Mucosa of rectum (tissue), 2 donors: ENCODE results near the gene ITGB2.
A peak's percentile ranks its signal among the peaks of the same experiment; 100 is the strongest.

Source experiments
- H3K27ac ChIP-seq, 2 donors: one replicate each; pipeline ENCODE4 v1.7.0; 2013; ENCODE audit warnings: inconsistent platforms in 2 of 2, low read depth in 2 of 2, low read length in 2 of 2
- H3K27me3 ChIP-seq, 2 donors: one replicate each; pipeline ENCODE4 v1.7.0; 2013; ENCODE audit warnings: low read length in 2 of 2; ENCODE audit not compliant: control insufficient read depth in 2 of 2, insufficient read depth in 2 of 2
- H3K36me3 ChIP-seq, 2 donors: one replicate each; pipeline ENCODE4 v1.7.0; 2013; ENCODE audit warnings: low read length in 2 of 2; ENCODE audit not compliant: control insufficient read depth in 2 of 2, insufficient read depth in 2 of 2
- H3K4me1 ChIP-seq, 2 donors: one replicate each; pipeline ENCODE4 v1.7.0; 2013; ENCODE audit warnings: low read length in 2 of 2, mild to moderate bottlenecking in 1 of 2; ENCODE audit not compliant: control insufficient read depth in 2 of 2, insufficient read depth in 2 of 2
- H3K4me3 ChIP-seq, 2 donors: one replicate each; pipeline ENCODE4 v1.7.0; 2013; ENCODE audit warnings: low read length in 2 of 2
- H3K9ac ChIP-seq, 2 donors: one replicate each; pipeline ENCODE4 v1.7.0; 2013; ENCODE audit warnings: low read length in 2 of 2, low read depth in 1 of 2, mild to moderate bottlenecking in 1 of 2
- H3K9me3 ChIP-seq, 2 donors: one replicate each; pipeline ENCODE4 v1.7.0; 2013; ENCODE audit warnings: low read length in 2 of 2; ENCODE audit not compliant: control insufficient read depth in 2 of 2
- donor health status: healthy.
- donor health status: Normal muscosa, but diverticular disease.

Gene ITGB2

GRCh38 chr21:44867999-44868700 is 52.5 kb downstream of the ITGB2 start:
- peaks cover 21 to 37% of the 10 kb centered on the region in 2 donors for H3K36me3 ChIP-seq
- peaks cover 47 to 60% of the 10 kb centered on the region in 2 donors for H3K4me1 ChIP-seq
- H3K4me3 ChIP-seq, result no peak overlapping the region
- H3K9ac ChIP-seq, result no peak overlapping the region
- H3K9me3 ChIP-seq, result no peaks in the 10 kb centered on the region
- no peaks in the 10 kb centered on the region for H3K27me3 ChIP-seq
- no peak overlapping the region for H3K27ac ChIP-seq

GRCh38 chr21:44867464-44867863 is 53.2 kb downstream of the ITGB2 start:
- no peak overlapping the region for H3K9ac ChIP-seq
- no peaks in the 10 kb centered on the region for H3K9me3 ChIP-seq
- peaks cover 47 to 57% of the 10 kb centered on the region in 2 donors for H3K4me1 ChIP-seq
- H3K36me3 ChIP-seq, result peaks cover 25 to 40% of the 10 kb centered on the region in 2 donors
- H3K4me3 ChIP-seq, result no peak overlapping the region
- H3K27ac ChIP-seq, result no peak overlapping the region
- H3K27me3 ChIP-seq, result no peaks in the 10 kb centered on the region

- H3K4me1 ChIP-seq, result peaks cover 41 to 50% of the 10 kb centered on the region in 2 donors
- H3K4me3 ChIP-seq, result no peak overlapping the region
- no peak overlapping the region for H3K9ac ChIP-seq
- no peak overlapping the region for H3K27ac ChIP-seq
- H3K9me3 ChIP-seq, result no peaks in the 10 kb centered on the region
- H3K27me3 ChIP-seq, result no peaks in the 10 kb centered on the region
- peaks cover 27 to 43% of the 10 kb centered on the region in 2 donors for H3K36me3 ChIP-seq
These were observed 53.9 kb downstream of the ITGB2 start for GRCh38 chr21:44866780-44867179.

- H3K36me3 ChIP-seq, result peaks cover 29 to 52% of the 10 kb centered on the region in 2 donors
- H3K9ac ChIP-seq, result peak overlapping the region; percentile 7 to 26
- H3K4me3 ChIP-seq, result peak overlapping the region in 1 of 2 donors; percentile 6
- H3K27me3 ChIP-seq, result no peaks in the 10 kb centered on the region
- H3K4me1 ChIP-seq, result peaks cover 30 to 40% of the 10 kb centered on the region in 2 donors
- no peaks in the 10 kb centered on the region for H3K9me3 ChIP-seq
- H3K27ac ChIP-seq, result peak overlapping the region; percentile 19 to 23
These were observed 55.0 kb downstream of the ITGB2 start for GRCh38 chr21:44865561-44866280.

- H3K36me3 ChIP-seq, result peaks cover 49 to 74% of the 10 kb centered on the region in 2 donors
- H3K9me3 ChIP-seq, result no peaks in the 10 kb centered on the region
- H3K9ac ChIP-seq, result no peak overlapping the region
- peaks cover 16 to 25% of the 10 kb centered on the region in 2 donors for H3K4me1 ChIP-seq
- no peak overlapping the region for H3K4me3 ChIP-seq
- H3K27ac ChIP-seq, result no peak overlapping the region
- H3K27me3 ChIP-seq, result no peaks in the 10 kb centered on the region
These were observed 57.6 kb downstream of the ITGB2 start for GRCh38 chr21:44862869-44863685.

- Histone ChIP-seq H3K4me3 (no peak overlapping the region), H3K36me3 (peaks cover 62 to 78% of the 10 kb centered on the region in 2 donors), H3K4me1 (peaks cover 0 to 3% of the 10 kb centered on the region in 2 donors), H3K9me3 (no peaks in the 10 kb centered on the region), H3K9ac (no peak overlapping the region), H3K27ac (no peak overlapping the region), H3K27me3 (no peaks in the 10 kb centered on the region)
These were observed 61.9 kb downstream of the ITGB2 start for GRCh38 chr21:44858791-44859190.

GRCh38 chr21:44858291-44858690 is 62.4 kb downstream of the ITGB2 start:
- no peak overlapping the region for H3K9ac ChIP-seq
- H3K27me3 ChIP-seq, result no peaks in the 10 kb centered on the region
- H3K4me3 ChIP-seq, result no peak overlapping the region
- H3K9me3 ChIP-seq, result no peaks in the 10 kb centered on the region
- H3K4me1 ChIP-seq, result peaks cover 0 to 8% of the 10 kb centered on the region in 2 donors
- peaks cover 62 to 74% of the 10 kb centered on the region in 2 donors for H3K36me3 ChIP-seq
- H3K27ac ChIP-seq, result no peak overlapping the region

GRCh38 chr21:44857127-44857892 is 63.4 kb downstream of the ITGB2 start:
- no peaks in the 10 kb centered on the region for H3K9me3 ChIP-seq
- H3K27me3 ChIP-seq, result no peaks in the 10 kb centered on the region
- peaks cover 56 to 76% of the 10 kb centered on the region in 2 donors for H3K36me3 ChIP-seq
- no peak overlapping the region for H3K4me3 ChIP-seq
- H3K9ac ChIP-seq, result no peak overlapping the region
- no peak overlapping the region for H3K27ac ChIP-seq
- peaks cover 7 to 14% of the 10 kb centered on the region in 2 donors for H3K4me1 ChIP-seq

GRCh38 chr21:44856131-44856530 is 64.6 kb downstream of the ITGB2 start:
- no peak overlapping the region for H3K9ac ChIP-seq
- no peak overlapping the region for H3K27ac ChIP-seq
- peaks cover 55 to 69% of the 10 kb centered on the region in 2 donors for H3K36me3 ChIP-seq
- H3K27me3 ChIP-seq, result no peaks in the 10 kb centered on the region
- H3K9me3 ChIP-seq, result no peaks in the 10 kb centered on the region
- H3K4me1 ChIP-seq, result peaks cover 7 to 14% of the 10 kb centered on the region in 2 donors
- H3K4me3 ChIP-seq, result no peak overlapping the region
